ENCODE data around the gene PPP1R9A.

The PPP1R9A gene

DNA sequence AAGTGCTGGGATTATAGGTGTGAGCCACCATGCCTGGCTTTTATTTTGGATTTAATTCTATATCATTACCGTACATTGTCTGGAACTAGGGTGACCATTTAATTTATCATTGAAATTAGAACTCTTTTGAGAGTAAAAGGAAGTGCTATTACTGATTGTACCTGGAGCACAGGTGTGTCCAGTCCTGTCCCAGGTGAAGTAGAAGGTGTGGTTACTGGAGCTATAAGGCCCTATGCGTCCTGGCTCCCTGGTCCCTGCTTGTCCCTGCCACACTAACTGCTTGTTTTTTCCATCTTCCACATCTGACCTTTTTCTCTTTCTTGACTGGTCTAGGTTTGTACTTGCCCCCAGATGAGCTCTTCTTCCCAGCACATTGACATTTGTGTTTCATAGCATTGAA, 147.0 kb downstream of the PPP1R9A start:
- H3K4me3 ChIP-seq (ENCODE audit: low read depth in 1 of 2, low read length in 2 of 2): no peak overlapping the region

DNA sequence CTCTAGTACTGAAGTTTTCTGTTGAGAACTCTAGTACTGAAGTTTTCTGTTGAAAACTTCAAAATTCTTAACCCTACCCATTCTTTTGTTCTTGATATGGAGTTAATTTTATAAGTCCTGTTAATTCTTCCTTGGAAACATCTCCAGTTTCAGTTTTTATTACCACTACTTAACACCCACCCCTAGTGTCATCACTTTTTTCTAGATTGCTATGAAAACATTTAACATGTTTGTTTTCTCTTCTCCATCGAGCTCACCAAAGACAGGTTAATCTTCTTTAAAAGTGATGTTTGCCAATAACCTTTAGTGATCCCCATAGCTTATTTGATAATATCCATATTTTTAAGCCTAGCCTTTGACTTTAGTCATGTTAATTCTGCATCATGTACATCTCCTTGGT, 147.9 kb downstream of the PPP1R9A start:
- Histone ChIP-seq H3K27me3 (ENCODE audit: control insufficient read depth in 1 of 2, insufficient read depth in 2 of 2, low read length in 2 of 2) (no peaks in the 10 kb centered on the region), H3K27ac (ENCODE audit: low read depth, low read length) (no peak overlapping the region), H3K9me3 (ENCODE audit: control insufficient read depth in 1 of 2, low read length in 2 of 2) (no peaks in the 10 kb centered on the region), H3K4me3 (ENCODE audit: low read depth in 1 of 2, low read length in 2 of 2) (no peak overlapping the region), H3K4me1 (ENCODE audit: control insufficient read depth in 1 of 2, insufficient read depth in 2 of 2, low read length in 2 of 2) (no peaks in the 10 kb centered on the region), H3K9ac (ENCODE audit: low read depth in 1 of 2, low read length in 2 of 2) (no peak overlapping the region), H3K36me3 (ENCODE audit: control insufficient read depth in 1 of 2, insufficient read depth in 2 of 2, low read length in 2 of 2) (no peaks in the 10 kb centered on the region)

More for the DNA sequence above, 147.0 kb downstream of the PPP1R9A start:
- Histone ChIP-seq H3K27ac (ENCODE audit: low read depth, low read length) (no peak overlapping the region), H3K9me3 (ENCODE audit: control insufficient read depth in 1 of 2, low read length in 2 of 2) (no peaks in the 10 kb centered on the region), H3K4me1 (ENCODE audit: control insufficient read depth in 1 of 2, insufficient read depth in 2 of 2, low read length in 2 of 2) (no peaks in the 10 kb centered on the region), H3K36me3 (ENCODE audit: control insufficient read depth in 1 of 2, insufficient read depth in 2 of 2, low read length in 2 of 2) (no peaks in the 10 kb centered on the region), H3K9ac (ENCODE audit: low read depth in 1 of 2, low read length in 2 of 2) (no peak overlapping the region), H3K27me3 (ENCODE audit: control insufficient read depth in 1 of 2, insufficient read depth in 2 of 2, low read length in 2 of 2) (no peaks in the 10 kb centered on the region)

- H3K27ac ChIP-seq (ENCODE audit: low read depth, low read length): no peak overlapping the region
- H3K27me3 ChIP-seq (ENCODE audit: control insufficient read depth in 1 of 2, insufficient read depth in 2 of 2, low read length in 2 of 2): no peaks in the 10 kb centered on the region
- no peak overlapping the region for H3K4me3 ChIP-seq (ENCODE audit: low read depth in 1 of 2, low read length in 2 of 2)
- no peaks in the 10 kb centered on the region for H3K9me3 ChIP-seq (ENCODE audit: control insufficient read depth in 1 of 2, low read length in 2 of 2)
- H3K36me3 ChIP-seq (ENCODE audit: control insufficient read depth in 1 of 2, insufficient read depth in 2 of 2, low read length in 2 of 2): no peaks in the 10 kb centered on the region
- no peaks in the 10 kb centered on the region for H3K4me1 ChIP-seq (ENCODE audit: control insufficient read depth in 1 of 2, insufficient read depth in 2 of 2, low read length in 2 of 2)
- H3K9ac ChIP-seq (ENCODE audit: low read depth in 1 of 2, low read length in 2 of 2): no peak overlapping the region
These were observed 148.8 kb downstream of the PPP1R9A start for GRCh38 chr7:95056107-95056739.

DNA sequence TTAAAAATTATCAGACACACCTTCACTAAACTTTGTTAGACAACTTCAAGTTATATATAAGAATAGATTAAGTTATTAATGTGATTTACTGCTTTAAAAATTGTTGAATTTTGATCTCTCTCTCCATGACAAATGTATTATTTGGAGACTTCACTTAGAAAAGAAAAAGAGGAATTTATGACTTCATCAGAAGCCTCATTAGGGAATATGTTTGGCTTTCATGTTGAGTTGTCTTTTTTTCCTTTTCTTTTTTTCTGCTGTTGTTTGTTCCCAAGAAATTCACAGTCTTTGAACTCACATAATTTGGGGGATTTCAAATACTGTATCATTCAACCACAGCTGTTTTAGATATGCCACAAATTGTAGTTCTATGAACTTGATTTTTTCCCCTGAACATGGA, 149.5 kb downstream of the PPP1R9A start:
- H3K9ac ChIP-seq (ENCODE audit: low read depth in 1 of 2, low read length in 2 of 2): no peak overlapping the region
- no peaks in the 10 kb centered on the region for H3K27me3 ChIP-seq (ENCODE audit: control insufficient read depth in 1 of 2, insufficient read depth in 2 of 2, low read length in 2 of 2)
- H3K4me3 ChIP-seq (ENCODE audit: low read depth in 1 of 2, low read length in 2 of 2): no peak overlapping the region
- H3K4me1 ChIP-seq (ENCODE audit: control insufficient read depth in 1 of 2, insufficient read depth in 2 of 2, low read length in 2 of 2): no peaks in the 10 kb centered on the region
- H3K27ac ChIP-seq (ENCODE audit: low read depth, low read length): no peak overlapping the region
- no peaks in the 10 kb centered on the region for H3K36me3 ChIP-seq (ENCODE audit: control insufficient read depth in 1 of 2, insufficient read depth in 2 of 2, low read length in 2 of 2)
- no peaks in the 10 kb centered on the region for H3K9me3 ChIP-seq (ENCODE audit: control insufficient read depth in 1 of 2, low read length in 2 of 2)

DNA sequence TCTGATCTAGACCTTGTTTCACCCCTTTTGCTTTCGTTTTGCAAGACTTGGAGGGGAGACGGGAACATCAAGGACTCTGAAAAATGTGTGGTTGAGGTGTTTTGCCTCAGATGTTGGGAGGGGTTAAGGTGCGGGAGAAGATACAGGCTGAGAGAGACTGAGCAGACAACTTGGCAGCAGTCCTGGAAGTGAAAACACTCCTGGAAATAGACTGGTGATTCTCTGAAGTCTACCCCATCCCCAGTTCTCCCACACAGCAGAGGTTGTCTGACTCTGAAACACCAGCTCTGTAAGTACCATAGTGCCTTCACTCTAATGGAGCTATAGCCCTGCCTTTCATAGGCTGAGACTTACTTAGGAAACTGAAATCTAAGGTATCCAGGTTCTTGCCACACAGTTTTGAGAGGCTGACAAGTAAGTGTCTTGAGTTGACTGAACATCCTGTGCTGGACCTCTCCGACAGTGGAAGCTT, 152.5 kb downstream of the PPP1R9A start:
- no peaks in the 10 kb centered on the region for H3K27me3 ChIP-seq (ENCODE audit: control insufficient read depth in 1 of 2, insufficient read depth in 2 of 2, low read length in 2 of 2)
- no peak overlapping the region for H3K4me3 ChIP-seq (ENCODE audit: low read depth in 1 of 2, low read length in 2 of 2)
- no peak overlapping the region for H3K27ac ChIP-seq (ENCODE audit: low read depth, low read length)
- no peak overlapping the region for H3K9ac ChIP-seq (ENCODE audit: low read depth in 1 of 2, low read length in 2 of 2)
- no peaks in the 10 kb centered on the region for H3K4me1 ChIP-seq (ENCODE audit: control insufficient read depth in 1 of 2, insufficient read depth in 2 of 2, low read length in 2 of 2)
- no peaks in the 10 kb centered on the region for H3K9me3 ChIP-seq (ENCODE audit: control insufficient read depth in 1 of 2, low read length in 2 of 2)
- no peaks in the 10 kb centered on the region for H3K36me3 ChIP-seq (ENCODE audit: control insufficient read depth in 1 of 2, insufficient read depth in 2 of 2, low read length in 2 of 2)

DNA sequence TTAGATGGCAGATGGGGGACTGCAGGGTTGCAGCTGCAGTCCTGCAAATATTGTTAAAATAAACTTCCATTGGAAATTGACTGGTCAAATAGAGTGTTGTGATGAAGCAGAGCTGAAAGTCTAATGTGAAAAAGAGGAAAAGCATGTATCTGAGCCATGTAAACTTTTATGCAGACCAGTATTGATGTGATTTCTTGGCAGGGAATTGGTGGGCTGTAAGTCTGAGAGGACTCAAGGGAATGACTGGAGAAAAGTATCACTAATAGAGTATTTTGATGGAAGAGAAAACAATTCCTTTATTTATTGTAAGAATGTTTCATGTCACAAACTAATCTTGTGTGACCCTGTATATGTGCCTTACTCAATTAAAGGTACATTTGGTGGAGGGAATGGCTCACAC, 155.5 kb downstream of the PPP1R9A start:
- no peaks in the 10 kb centered on the region for H3K4me1 ChIP-seq (ENCODE audit: control insufficient read depth in 1 of 2, insufficient read depth in 2 of 2, low read length in 2 of 2)
- no peaks in the 10 kb centered on the region for H3K9me3 ChIP-seq (ENCODE audit: control insufficient read depth in 1 of 2, low read length in 2 of 2)
- H3K9ac ChIP-seq (ENCODE audit: low read depth in 1 of 2, low read length in 2 of 2): no peak overlapping the region
- no peak overlapping the region for H3K27ac ChIP-seq (ENCODE audit: low read depth, low read length)
- no peaks in the 10 kb centered on the region for H3K27me3 ChIP-seq (ENCODE audit: control insufficient read depth in 1 of 2, insufficient read depth in 2 of 2, low read length in 2 of 2)
- no peaks in the 10 kb centered on the region for H3K36me3 ChIP-seq (ENCODE audit: control insufficient read depth in 1 of 2, insufficient read depth in 2 of 2, low read length in 2 of 2)
- H3K4me3 ChIP-seq (ENCODE audit: low read depth in 1 of 2, low read length in 2 of 2): no peak overlapping the region

DNA sequence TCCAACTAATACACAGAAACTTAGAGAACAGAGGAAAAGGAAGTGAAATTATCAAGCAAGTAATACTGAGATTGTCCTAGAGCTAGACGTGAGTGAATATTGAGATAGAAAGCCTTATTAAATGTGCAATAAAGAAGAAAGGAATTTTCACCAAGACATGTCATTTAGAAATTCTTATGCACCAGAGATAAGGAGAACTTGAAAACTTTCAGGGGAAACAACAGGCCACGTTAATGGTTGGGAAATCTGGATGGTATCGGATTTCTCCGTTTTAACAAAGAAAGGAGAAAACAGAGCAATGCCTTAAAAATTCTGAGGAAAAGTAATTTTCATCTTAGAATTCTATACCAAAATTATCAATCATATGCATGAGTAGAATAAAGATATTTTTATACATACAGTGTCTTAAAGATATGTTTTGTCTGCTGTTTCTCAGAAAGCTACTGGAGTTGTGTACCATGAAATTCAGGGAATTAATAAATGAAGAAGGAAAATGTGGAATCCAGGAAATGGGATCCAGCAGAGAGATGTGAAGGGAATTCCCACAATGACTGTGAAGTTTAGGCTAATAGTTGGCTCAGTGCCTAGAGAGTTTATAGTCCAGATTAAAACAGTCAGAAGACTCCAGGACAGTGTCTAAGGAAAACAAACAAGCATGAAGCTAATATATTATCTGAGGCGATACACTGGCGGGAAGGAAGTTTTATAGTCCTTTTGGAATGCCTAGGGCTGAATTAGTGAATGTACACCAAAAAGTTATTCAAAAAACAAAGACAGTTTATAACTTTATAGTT, 159.5 kb downstream of the PPP1R9A start:
- no peaks in the 10 kb centered on the region for H3K36me3 ChIP-seq (ENCODE audit: control insufficient read depth in 1 of 2, insufficient read depth in 2 of 2, low read length in 2 of 2)
- H3K9ac ChIP-seq (ENCODE audit: low read depth in 1 of 2, low read length in 2 of 2): no peak overlapping the region
- H3K4me1 ChIP-seq (ENCODE audit: control insufficient read depth in 1 of 2, insufficient read depth in 2 of 2, low read length in 2 of 2): no peaks in the 10 kb centered on the region
- no peaks in the 10 kb centered on the region for H3K27me3 ChIP-seq (ENCODE audit: control insufficient read depth in 1 of 2, insufficient read depth in 2 of 2, low read length in 2 of 2)
- no peak overlapping the region for H3K4me3 ChIP-seq (ENCODE audit: low read depth in 1 of 2, low read length in 2 of 2)
- H3K27ac ChIP-seq (ENCODE audit: low read depth, low read length): no peak overlapping the region
- H3K9me3 ChIP-seq (ENCODE audit: control insufficient read depth in 1 of 2, low read length in 2 of 2): no peaks in the 10 kb centered on the region

DNA sequence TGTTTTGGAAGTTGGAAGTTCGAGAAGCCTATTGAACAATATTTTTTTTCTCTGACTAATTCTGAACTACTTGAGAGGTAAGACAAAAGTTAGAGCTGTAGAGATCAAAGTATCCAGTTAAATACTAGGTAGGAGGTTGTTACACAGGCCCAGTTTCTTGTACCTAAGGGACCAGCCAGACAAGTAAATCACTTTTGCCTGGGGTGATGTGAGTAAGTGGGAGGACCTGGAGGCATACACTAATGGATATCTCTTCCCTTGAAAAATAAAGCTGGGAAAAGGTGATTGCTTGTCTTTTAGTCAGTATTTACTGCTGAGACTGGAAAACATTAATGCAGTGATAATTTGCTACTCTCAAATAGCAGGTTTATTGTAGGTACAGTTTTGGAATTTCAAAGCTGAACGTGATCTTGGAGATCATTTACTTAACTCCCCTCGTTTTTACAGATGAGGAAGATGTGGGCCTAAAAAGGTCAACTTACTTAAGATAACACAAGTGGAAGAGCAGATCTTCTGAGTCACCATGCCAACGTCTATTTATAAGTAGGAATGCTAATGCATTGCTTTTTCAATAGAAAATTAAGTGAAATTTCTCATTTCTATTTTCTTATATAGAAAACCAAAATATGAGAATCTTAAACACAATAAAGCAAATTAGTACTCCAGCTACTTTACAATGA, 181.3 kb downstream of the PPP1R9A start:
- H3K36me3 ChIP-seq (ENCODE audit: control insufficient read depth in 1 of 2, insufficient read depth in 2 of 2, low read length in 2 of 2): no peaks in the 10 kb centered on the region
- no peak overlapping the region for H3K4me3 ChIP-seq (ENCODE audit: low read depth in 1 of 2, low read length in 2 of 2)
- H3K9me3 ChIP-seq (ENCODE audit: control insufficient read depth in 1 of 2, low read length in 2 of 2): no peaks in the 10 kb centered on the region
- no peaks in the 10 kb centered on the region for H3K4me1 ChIP-seq (ENCODE audit: control insufficient read depth in 1 of 2, insufficient read depth in 2 of 2, low read length in 2 of 2)
- H3K27me3 ChIP-seq (ENCODE audit: control insufficient read depth in 1 of 2, insufficient read depth in 2 of 2, low read length in 2 of 2): no peaks in the 10 kb centered on the region
- no peak overlapping the region for H3K9ac ChIP-seq (ENCODE audit: low read depth in 1 of 2, low read length in 2 of 2)
- no peak overlapping the region for H3K27ac ChIP-seq (ENCODE audit: low read depth, low read length)

DNA sequence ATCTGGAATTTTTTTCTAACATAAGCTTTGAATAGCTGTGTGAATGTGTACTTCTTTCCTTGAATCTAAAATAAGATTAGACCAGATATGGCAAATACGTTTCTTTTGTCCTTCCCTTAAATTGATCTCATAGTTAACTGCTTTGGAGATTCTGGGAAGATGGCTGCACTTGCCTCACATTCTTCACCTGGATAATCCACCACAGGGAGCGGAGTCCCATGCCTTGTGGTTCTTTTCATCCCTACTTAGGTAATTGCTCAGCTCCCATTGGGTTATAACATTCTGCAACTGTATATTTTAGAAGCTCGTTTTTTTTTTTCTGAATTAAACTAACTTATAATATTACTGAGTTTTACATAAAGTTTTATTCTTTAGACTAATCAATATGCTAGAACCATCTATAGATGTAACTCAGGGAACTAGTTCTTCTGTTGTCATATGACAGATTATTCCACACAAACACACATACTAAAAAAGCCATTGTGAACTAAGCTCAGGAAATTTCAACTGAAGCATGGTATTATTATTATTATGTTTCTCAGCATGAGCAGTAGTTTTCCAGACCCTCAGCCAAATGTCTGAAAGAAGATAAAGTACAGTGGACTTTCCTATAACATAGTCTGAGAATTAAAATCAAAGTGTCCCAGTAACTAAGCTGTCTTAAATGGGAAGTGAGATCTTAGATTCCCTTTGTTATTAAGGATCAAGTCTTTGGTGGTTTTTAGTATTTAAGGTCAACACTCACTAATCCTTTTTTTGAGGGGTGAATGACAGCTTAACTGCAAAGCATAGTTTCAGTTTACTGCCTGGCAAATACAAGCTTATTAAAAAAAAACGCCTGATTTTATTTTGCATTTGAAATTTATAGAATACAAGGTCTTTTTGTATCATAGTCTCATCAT, 182.3 kb downstream of the PPP1R9A start:
- Histone ChIP-seq H3K4me3 (ENCODE audit: low read depth in 1 of 2, low read length in 2 of 2) (no peak overlapping the region), H3K9me3 (ENCODE audit: control insufficient read depth in 1 of 2, low read length in 2 of 2) (no peaks in the 10 kb centered on the region), H3K36me3 (ENCODE audit: control insufficient read depth in 1 of 2, insufficient read depth in 2 of 2, low read length in 2 of 2) (no peaks in the 10 kb centered on the region), H3K9ac (ENCODE audit: low read depth in 1 of 2, low read length in 2 of 2) (no peak overlapping the region), H3K27ac (ENCODE audit: low read depth, low read length) (no peak overlapping the region), H3K27me3 (ENCODE audit: control insufficient read depth in 1 of 2, insufficient read depth in 2 of 2, low read length in 2 of 2) (no peaks in the 10 kb centered on the region), H3K4me1 (ENCODE audit: control insufficient read depth in 1 of 2, insufficient read depth in 2 of 2, low read length in 2 of 2) (no peaks in the 10 kb centered on the region)

All from duodenal mucosa (tissue), 2 donors.